ENCODE measurements around the gene HDC. TPM values are rescaled to one million over a fixed set of nuclear protein-coding genes. Genes with fewer than 3 reads are reported as not detected.

The HDC gene

Small RNA genes within 50 kb of the gene (small RNA-seq; reads per million reads assigned to genes)
- not detected for gene RF00019 (ENCODE audit: insufficient read depth)

Data from mesendoderm (in vitro differentiated cells).